Measurements from ENCODE around the gene SLC37A1.

The SLC37A1 gene

GRCh38 chr21:42490720-42491119, 22.9 kb upstream of the SLC37A1 start:
- CTCF ChIA-PET, result interaction anchor here (1.1 kb wide), 1 partner anchor 45 kb away, joined by 3 read pairs; no protein-coding TSS in a partner anchor
- no peaks in the 10 kb centered on the region for H3K4me1 ChIP-seq (ENCODE audit: control insufficient read depth, insufficient read depth, low read length)
- H3K36me3 ChIP-seq (ENCODE audit: control insufficient read depth in 2 of 2, insufficient read depth in 1 of 2, low read length in 2 of 2), result no peaks in the 10 kb centered on the region
- POLR2A ChIA-PET, result no interaction called here
- no peak overlapping the region for H3K27ac ChIP-seq (ENCODE audit: extremely low read depth, low read depth, low read length)
- H3K4me3 ChIP-seq (ENCODE audit: low read depth, low read length), result no peak overlapping the region
- TF ChIP-seq ZNF239 (tag by site-specific recombination; IDR thresholded peaks at IDR 0.05), result no peak
- TF ChIP-seq ZNF558 (tag by site-specific recombination; IDR thresholded peaks at IDR 0.05), result no peak
- no peak for TF ChIP-seq YY1 (tag by site-specific recombination; IDR thresholded peaks at IDR 0.05)
- TF ChIP-seq SCRT2 (tag by site-specific recombination; IDR thresholded peaks at IDR 0.05), result no peak
- TF ChIP-seq ZNF530 (tag by site-specific recombination; IDR thresholded peaks at IDR 0.05; ENCODE audit: low read depth), result no peak
- TF ChIP-seq ZNF596 (tag by site-specific recombination; IDR thresholded peaks at IDR 0.05), result no peak
- TF ChIP-seq ZNF677 (tag by site-specific recombination; IDR thresholded peaks at IDR 0.05), result no peak
- TF ChIP-seq GFI1B (tag by site-specific recombination; IDR thresholded peaks at IDR 0.05), result no peak
- no peak for TF ChIP-seq ZSCAN5A (tag by site-specific recombination; IDR thresholded peaks at IDR 0.05)
- TF ChIP-seq ZNF518A (tag by site-specific recombination; conservative IDR thresholded peaks at IDR 0.05; ENCODE audit: low read depth), result no peak
- no peak for TF ChIP-seq ZNF248 (tag by site-specific recombination; IDR thresholded peaks at IDR 0.05)
- no peak for TF ChIP-seq ZNF133 (tag by site-specific recombination; IDR thresholded peaks at IDR 0.05)
- TF ChIP-seq ATF2 (tag by site-specific recombination; IDR thresholded peaks at IDR 0.05; ENCODE audit: low read depth), result no peak
- no peak for TF ChIP-seq ZNF624 (tag by site-specific recombination; IDR thresholded peaks at IDR 0.05)
- no peak for TF ChIP-seq ZNF324 (tag by site-specific recombination; IDR thresholded peaks at IDR 0.05)
- no peak for TF ChIP-seq HOXD13 (CRISPR knock-in tag; IDR thresholded peaks at IDR 0.05; ENCODE audit: borderline replicate concordance)
- TF ChIP-seq ZNF843 (tag by site-specific recombination; IDR thresholded peaks at IDR 0.05), result no peak
- no peaks in the 10 kb centered on the region for H3K9me3 ChIP-seq (ENCODE audit: control insufficient read depth, insufficient read depth, low read depth, low read length)

- Histone ChIP-seq H3K4me1 (ENCODE audit: control insufficient read depth, insufficient read depth, low read length) (no peaks in the 10 kb centered on the region), H3K36me3 (ENCODE audit: control insufficient read depth in 2 of 2, insufficient read depth in 1 of 2, low read length in 2 of 2) (no peaks in the 10 kb centered on the region), H3K27ac (ENCODE audit: extremely low read depth, low read depth, low read length) (no peak overlapping the region), H3K4me3 (ENCODE audit: low read depth, low read length) (no peak overlapping the region), H3K9me3 (ENCODE audit: control insufficient read depth, insufficient read depth, low read depth, low read length) (no peaks in the 10 kb centered on the region)
- ChIA-PET CTCF (interaction anchor here (1.1 kb wide), 1 partner anchor 46 kb away, joined by 3 read pairs; no protein-coding TSS in a partner anchor), POLR2A (no interaction called here)
- TF ChIP-seq ZXDB (tag by site-specific recombination; IDR thresholded peaks at IDR 0.05) (no peak), ZNF677 (tag by site-specific recombination; IDR thresholded peaks at IDR 0.05) (no peak), ZNF354C (tag by site-specific recombination; IDR thresholded peaks at IDR 0.05; ENCODE audit: borderline replicate concordance, low read depth) (no peak), ZNF394 (tag by site-specific recombination; IDR thresholded peaks at IDR 0.05; ENCODE audit: borderline replicate concordance) (no peak), ZNF121 (tag by site-specific recombination; IDR thresholded peaks at IDR 0.05) (no peak), PATZ1 (tag by site-specific recombination; IDR thresholded peaks at IDR 0.05) (no peak), HIC1 (tag by site-specific recombination; IDR thresholded peaks at IDR 0.05) (no peak), GLI4 (tag by site-specific recombination; IDR thresholded peaks at IDR 0.05) (no peak), KLF10 (tag by site-specific recombination; IDR thresholded peaks at IDR 0.05) (no peak)
Observed at GRCh38 chr21:42491328-42491727, 22.3 kb upstream of the SLC37A1 start.
